22Rv1 (cell line): ENCODE measurements around the gene ADCYAP1R1.

ENCODE experiments used
- ZFX ChIP-seq: fragments of 450-650 bp; IDR thresholded peaks from 2 replicates; pipeline ENCODE4 v1.6.1; 2017; ENCODE audit warnings: antibody characterized with exemption, borderline replicate concordance
- TF ChIP-seq, protein P1 (sequence below): fragments of 450-650 bp; IDR thresholded peaks from 2 replicates; pipeline ENCODE4 v1.5.1; 2017; ENCODE audit warnings: mild to moderate bottlenecking

GRCh38 chr7:31121601-31122000 lies 69.5 kb downstream of the ADCYAP1R1 start:
- no peak for TF ChIP-seq ZFX
- TF ChIP-seq, protein P1, sequence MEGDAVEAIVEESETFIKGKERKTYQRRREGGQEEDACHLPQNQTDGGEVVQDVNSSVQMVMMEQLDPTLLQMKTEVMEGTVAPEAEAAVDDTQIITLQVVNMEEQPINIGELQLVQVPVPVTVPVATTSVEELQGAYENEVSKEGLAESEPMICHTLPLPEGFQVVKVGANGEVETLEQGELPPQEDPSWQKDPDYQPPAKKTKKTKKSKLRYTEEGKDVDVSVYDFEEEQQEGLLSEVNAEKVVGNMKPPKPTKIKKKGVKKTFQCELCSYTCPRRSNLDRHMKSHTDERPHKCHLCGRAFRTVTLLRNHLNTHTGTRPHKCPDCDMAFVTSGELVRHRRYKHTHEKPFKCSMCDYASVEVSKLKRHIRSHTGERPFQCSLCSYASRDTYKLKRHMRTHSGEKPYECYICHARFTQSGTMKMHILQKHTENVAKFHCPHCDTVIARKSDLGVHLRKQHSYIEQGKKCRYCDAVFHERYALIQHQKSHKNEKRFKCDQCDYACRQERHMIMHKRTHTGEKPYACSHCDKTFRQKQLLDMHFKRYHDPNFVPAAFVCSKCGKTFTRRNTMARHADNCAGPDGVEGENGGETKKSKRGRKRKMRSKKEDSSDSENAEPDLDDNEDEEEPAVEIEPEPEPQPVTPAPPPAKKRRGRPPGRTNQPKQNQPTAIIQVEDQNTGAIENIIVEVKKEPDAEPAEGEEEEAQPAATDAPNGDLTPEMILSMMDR: no peak
